GM19238 (cell line): ENCODE results near the gene PSMG4.

Experiments used
- DNase-seq: peaks from one replicate; pipeline ENCODE4 v3.0.0; 2011; ENCODE audit warnings: low spot score; ENCODE audit not compliant: insufficient read length

Gene PSMG4

GRCh38 chr6:3288711-3289663 is 30.2 kb downstream of the PSMG4 start:
- DNase-seq, result no peak

GRCh38 chr6:3289664-3290055 is 30.9 kb downstream of the PSMG4 start:
- DNase-seq, result no peak

GRCh38 chr6:3290149-3290930 is 31.6 kb downstream of the PSMG4 start:
- DNase-seq, result no peak

GRCh38 chr6:3290931-3291211 is 32.1 kb downstream of the PSMG4 start:
- no peak for DNase-seq

- DNase-seq, result no peak
Measured at GRCh38 chr6:3291346-3291745, 32.6 kb downstream of the PSMG4 start.

GRCh38 chr6:3291987-3292386 is 33.2 kb downstream of the PSMG4 start:
- no peak for DNase-seq

GRCh38 chr6:3292431-3293197 is 33.9 kb downstream of the PSMG4 start:
- no peak for DNase-seq

- DNase-seq, result no peak
Measured at GRCh38 chr6:3293271-3294155, 34.8 kb downstream of the PSMG4 start.

GRCh38 chr6:3294396-3294795 is 35.6 kb downstream of the PSMG4 start:
- no peak for DNase-seq

GRCh38 chr6:3294921-3295871 is 36.4 kb downstream of the PSMG4 start:
- no peak for DNase-seq

- DNase-seq, result no peak
Measured at GRCh38 chr6:3296078-3296477, 37.3 kb downstream of the PSMG4 start.

GRCh38 chr6:3296537-3296936 is 37.8 kb downstream of the PSMG4 start:
- no peak for DNase-seq

GRCh38 chr6:3297006-3297405 is 38.3 kb downstream of the PSMG4 start:
- no peak for DNase-seq

- DNase-seq, result no peak
Measured at GRCh38 chr6:3297909-3298308, 39.2 kb downstream of the PSMG4 start.

- DNase-seq, result no peak
Measured at GRCh38 chr6:3299221-3299620, 40.5 kb downstream of the PSMG4 start.

GRCh38 chr6:3301506-3301905 is 42.8 kb downstream of the PSMG4 start:
- no peak for DNase-seq

GRCh38 chr6:3303795-3304411 is 45.2 kb downstream of the PSMG4 start:
- no peak for DNase-seq

GRCh38 chr6:3304500-3305215 is 45.9 kb downstream of the PSMG4 start:
- DNase-seq, result no peak

GRCh38 chr6:3305216-3305565 is 46.4 kb downstream of the PSMG4 start:
- DNase-seq, result no peak
